Stomach (tissue), 4 donors: ENCODE measurements around the gene ESR1.

Experiments used
- POLR2A ChIP-seq, 4 donors: fragments of 450-650 bp; IDR thresholded peaks; one replicate each; pipeline ENCODE4 v1.6.1; 2016; ENCODE audit warnings: antibody characterized with exemption in 4 of 4, control low read depth in 2 of 4, mild to moderate bottlenecking in 1 of 4, moderate library complexity in 1 of 4
- POLR2AphosphoS5 ChIP-seq, 3 donors: sonication (generic); formaldehyde crosslinking; IDR thresholded peaks; one replicate each; pipeline ENCODE4 v1.6.1; 2016; ENCODE audit warnings: antibody characterized with exemption in 3 of 3
- TF ChIP-seq, protein P1 (sequence below), 7 experiments: fragments of 450-650 bp in 4 of 7; fragments of 200-600 bp in 3 of 7; sonication (generic) in 3 of 7; IDR thresholded peaks; one replicate each; pipeline ENCODE4 v1.5.1; 2016 to 2019; ENCODE audit warnings: antibody characterized with exemption in 7 of 7, control low read depth in 2 of 7, mild to moderate bottlenecking in 1 of 7

DNA sequence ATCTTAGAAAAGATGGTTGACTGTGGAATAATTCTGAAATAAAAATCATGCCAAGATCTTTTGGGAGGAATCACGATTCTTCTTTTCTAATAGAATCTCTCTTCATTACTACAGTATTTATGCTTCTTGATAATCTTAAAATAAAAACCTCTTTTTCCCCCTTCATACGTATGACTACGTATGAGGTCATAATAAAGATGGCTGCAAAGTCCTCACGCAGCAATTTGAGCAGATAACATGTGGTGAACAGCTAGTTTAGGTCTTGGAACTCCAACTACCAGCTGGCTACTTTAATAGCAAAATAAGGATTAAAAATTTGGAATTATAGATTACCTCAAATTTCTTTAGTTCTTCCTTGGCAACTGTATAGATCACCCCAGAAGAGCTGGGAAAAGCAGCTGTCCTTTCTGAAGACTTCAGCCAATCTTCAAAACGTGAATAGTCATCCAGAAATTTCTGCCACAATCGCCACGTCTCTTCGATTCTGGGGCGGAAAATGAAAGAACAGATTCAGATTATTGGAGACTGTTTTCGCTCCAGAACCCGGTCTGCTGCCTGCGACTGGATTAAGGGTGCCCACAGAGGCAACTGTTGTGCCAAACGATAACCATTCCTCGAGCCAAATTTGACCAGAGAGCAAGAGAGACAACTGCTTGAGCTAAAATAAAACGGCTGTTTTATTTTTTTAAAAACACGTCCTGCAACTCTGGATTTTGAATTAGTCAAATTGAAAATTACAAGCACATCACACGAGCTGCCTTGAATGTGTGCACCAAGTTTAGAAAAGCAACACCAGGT lies 347.3 kb downstream of the ESR1 start:
- no peak for TF ChIP-seq POLR2A (IDR thresholded peaks at IDR 0.05)
- TF ChIP-seq, protein P1, sequence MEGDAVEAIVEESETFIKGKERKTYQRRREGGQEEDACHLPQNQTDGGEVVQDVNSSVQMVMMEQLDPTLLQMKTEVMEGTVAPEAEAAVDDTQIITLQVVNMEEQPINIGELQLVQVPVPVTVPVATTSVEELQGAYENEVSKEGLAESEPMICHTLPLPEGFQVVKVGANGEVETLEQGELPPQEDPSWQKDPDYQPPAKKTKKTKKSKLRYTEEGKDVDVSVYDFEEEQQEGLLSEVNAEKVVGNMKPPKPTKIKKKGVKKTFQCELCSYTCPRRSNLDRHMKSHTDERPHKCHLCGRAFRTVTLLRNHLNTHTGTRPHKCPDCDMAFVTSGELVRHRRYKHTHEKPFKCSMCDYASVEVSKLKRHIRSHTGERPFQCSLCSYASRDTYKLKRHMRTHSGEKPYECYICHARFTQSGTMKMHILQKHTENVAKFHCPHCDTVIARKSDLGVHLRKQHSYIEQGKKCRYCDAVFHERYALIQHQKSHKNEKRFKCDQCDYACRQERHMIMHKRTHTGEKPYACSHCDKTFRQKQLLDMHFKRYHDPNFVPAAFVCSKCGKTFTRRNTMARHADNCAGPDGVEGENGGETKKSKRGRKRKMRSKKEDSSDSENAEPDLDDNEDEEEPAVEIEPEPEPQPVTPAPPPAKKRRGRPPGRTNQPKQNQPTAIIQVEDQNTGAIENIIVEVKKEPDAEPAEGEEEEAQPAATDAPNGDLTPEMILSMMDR (IDR thresholded peaks at IDR 0.05): no peak
- TF ChIP-seq POLR2AphosphoS5 (IDR thresholded peaks at IDR 0.05): no peak
